ENCODE data around the gene LDB1.

Gene LDB1

GRCh38 chr10:102134416-102134815 lies 14.2 kb upstream of the LDB1 start:
- DNase-seq: no peak

DNA sequence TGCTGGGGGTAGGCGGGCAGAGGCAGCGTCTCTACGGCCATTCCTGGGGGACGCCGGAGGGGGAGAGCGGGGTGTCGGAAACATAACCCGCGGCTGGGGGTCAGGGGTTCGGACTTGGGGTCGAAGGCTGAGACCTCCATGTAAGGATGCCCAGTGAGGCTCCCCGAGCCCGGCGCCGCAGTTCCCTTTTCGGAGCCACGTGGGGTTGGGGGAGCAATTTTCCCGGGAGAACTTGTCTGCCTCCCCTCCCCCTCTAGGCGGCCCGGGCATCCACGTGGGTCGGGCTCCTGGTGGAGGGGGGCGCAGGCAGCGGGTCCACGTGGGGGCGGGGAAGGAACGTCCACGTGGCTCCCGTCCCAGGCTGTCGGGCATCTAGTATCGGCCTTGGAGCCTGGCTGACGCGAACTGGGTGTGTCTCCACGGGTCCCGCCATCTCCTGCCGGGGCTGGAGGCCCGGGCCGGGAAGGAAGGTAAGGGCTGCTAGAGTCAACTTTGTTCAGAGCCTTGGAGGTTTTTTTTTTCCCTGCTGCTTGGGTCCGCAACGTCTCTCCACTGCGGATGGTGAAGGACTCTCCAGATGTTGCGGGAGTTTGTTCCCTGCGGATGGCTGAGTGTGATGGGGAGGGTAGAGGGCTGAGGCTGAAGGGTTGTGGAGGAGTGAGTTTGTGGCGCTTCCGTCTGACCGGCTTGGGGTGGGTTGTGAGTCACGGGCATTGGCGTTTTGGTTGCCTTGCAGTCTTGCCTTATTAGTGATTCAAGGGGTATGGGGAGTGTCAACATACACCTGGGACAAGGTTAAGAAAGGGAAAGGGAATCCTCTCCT lies 13.4 kb upstream of the LDB1 start:
- peak; percentile 64 for DNase-seq

DNA sequence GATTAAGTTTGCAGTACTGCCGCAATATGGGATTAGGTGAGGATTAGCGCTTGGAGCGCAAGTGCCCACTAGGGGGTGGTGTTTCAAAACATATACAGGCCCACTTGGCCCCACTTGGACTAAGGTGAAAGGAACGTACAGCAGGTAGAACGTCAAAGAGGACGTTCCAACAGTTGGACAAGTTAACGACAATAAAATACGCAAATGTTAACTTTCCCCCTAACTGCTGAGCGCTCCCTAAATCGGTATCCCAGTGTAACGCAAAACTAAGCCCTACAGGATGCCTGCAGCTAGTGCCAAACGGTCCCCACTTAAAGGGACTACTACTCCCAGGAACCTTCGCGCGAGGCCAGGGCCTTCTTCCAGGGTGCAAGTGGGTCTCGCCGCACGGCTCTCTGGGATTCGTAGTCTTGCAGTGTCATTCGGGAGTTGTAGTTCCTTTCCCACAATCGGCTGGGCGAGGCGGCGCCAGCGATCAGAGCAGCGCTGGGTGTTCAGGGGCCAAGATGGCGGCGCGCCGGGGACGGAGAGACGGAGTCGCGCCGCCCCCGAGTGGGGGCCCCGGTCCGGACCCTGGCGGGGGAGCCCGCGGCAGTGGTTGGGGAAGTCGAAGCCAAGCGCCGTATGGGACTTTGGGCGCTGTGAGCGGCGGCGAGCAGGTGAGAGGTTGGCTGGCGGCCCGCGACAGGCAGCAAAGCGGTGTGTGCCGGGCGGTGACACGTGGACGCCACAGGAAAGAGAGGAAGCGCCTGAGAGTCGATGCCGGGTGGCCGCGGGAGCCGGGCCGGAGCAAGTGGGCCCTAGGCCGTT lies 12.6 kb upstream of the LDB1 start, which contains the start of gene PPRC1:
Gene PPRC1, plus strand, starts transcription at position 478 of the 810 bp plus-strand sequence. Its CDS starts 29 bp downstream, at position 507.
- DNase-seq: peak; percentile 92

DNA sequence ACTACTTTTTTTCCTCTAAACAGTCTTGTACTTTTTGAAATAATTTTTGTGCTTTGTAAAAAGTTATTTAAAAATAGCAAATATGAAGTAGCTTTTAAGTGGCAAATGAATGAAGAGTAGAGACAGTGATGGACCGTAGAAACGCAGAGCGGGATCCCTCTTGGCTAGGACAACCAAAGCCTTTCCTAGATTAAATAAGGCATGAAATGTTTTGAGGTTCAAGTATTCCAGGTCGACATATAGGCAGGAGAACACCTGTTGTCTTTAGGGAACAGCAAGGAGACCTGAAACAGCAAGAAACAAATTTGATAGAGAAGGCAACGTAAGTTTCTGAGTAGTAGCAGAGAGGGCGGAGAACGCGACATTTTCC lies 12.0 kb upstream of the LDB1 start:
- DNase-seq: no peak

- DNase-seq: no peak
Measured at GRCh38 chr10:102131286-102132170, 11.4 kb upstream of the LDB1 start.

DNA sequence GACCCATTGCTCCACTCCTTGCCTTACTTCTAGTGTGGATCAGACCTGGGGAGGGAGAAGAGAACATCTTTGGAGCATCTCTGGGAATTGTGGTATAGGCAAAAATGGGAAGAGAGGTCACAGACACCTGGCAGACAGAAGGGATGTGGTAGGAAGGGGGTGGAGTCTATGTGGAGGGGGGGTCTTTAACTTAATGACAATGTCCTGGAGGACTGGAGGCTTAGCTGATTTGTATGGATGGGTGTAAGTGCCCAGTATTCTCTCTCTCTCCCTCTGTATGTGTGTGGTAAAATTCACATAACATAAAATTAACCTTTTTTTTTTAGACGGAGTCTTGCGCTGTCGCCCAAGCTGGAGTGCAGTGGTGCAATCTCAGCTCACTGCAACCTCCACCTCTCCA lies 3.1 kb upstream of the LDB1 start:
- no peak for DNase-seq

DNA sequence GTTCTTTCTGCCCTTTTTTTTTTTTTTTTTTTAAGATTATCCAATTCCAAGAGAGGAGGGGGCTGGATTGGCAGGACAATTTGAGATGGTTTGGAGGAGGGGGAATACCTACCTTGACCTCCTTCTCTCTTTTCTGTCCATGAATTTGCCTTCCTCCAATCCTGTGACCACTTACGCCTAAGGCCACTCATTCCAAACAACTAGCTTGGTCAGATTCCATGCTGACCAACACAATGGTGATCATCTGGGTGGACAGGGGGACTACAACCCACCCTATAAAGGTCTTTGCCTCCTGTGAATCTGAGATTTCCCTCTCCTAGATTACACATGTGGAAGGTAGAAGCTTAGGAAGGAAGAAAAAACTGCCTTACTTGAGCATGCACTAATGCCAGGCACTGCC lies 2.3 kb upstream of the LDB1 start:
- no peak for DNase-seq

- no peak for DNase-seq
Measured at GRCh38 chr10:102121739-102122372, 1.7 kb upstream of the LDB1 start.

- no peak for DNase-seq
Measured at GRCh38 chr10:102120991-102121738, 997 bp upstream of the LDB1 start.

DNA sequence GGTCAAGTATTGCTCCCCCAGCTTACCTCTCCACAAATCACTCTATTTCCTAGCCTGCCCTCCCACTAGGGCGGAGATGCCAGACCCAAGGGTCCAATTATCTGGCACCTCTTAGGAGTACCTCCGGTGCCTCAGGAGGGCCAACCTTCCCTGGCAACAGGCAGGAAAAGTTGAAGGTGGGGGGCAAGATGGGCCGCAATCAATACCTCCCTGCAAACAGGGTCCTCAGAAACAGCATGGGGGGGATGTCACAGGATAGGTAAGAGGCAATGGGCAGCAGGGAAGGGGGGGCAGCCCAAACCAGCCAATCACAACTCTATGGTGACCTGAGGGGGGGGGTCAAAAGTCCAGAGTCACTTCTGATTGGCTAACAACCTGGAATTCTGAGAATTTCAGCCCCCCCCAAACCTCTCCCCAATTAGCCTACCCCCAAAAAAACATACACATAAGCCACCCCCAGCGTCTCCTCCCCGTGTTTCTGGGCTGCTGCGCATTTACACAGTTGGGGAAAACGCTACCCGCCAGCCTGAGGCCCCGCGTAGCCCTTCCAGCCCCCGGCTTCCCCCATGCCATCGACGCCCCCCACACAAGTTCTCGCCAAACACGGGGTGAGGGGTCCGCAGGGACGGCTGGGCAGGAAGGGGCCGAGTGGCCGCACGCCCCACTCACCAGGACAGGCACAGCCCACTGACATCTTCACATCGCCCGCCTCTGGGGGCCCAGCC lies 589 bp downstream of the LDB1 start:
- peak; percentile 44 for DNase-seq

DNA sequence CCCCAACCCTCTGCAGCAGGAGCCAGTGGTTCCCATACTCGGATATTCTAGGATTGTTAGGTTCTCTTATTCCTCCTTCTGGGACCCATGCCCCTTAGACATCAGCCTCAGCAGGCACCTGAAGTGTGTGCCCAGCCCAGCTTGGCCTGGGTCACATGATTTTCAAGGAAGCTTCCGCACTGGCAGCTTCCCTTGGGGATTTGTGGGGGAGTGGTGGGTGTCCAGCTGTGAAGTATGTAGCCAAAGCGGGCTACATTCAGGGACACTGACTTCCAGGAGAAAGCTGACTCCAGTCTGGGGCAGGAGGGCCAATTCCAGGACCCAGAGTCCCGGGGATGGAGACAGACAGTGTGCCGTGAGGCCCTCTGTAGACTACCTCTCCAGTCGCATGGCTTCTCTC lies 1.3 kb downstream of the LDB1 start:
- DNase-seq: no peak

GRCh38 chr10:102117391-102118159 lies 2.6 kb downstream of the LDB1 start:
- DNase-seq: peak; percentile 49

GRCh38 chr10:102116656-102117055 lies 3.5 kb downstream of the LDB1 start:
- no peak for DNase-seq

GRCh38 chr10:102115775-102116174 lies 4.4 kb downstream of the LDB1 start:
- DNase-seq: no peak

DNA sequence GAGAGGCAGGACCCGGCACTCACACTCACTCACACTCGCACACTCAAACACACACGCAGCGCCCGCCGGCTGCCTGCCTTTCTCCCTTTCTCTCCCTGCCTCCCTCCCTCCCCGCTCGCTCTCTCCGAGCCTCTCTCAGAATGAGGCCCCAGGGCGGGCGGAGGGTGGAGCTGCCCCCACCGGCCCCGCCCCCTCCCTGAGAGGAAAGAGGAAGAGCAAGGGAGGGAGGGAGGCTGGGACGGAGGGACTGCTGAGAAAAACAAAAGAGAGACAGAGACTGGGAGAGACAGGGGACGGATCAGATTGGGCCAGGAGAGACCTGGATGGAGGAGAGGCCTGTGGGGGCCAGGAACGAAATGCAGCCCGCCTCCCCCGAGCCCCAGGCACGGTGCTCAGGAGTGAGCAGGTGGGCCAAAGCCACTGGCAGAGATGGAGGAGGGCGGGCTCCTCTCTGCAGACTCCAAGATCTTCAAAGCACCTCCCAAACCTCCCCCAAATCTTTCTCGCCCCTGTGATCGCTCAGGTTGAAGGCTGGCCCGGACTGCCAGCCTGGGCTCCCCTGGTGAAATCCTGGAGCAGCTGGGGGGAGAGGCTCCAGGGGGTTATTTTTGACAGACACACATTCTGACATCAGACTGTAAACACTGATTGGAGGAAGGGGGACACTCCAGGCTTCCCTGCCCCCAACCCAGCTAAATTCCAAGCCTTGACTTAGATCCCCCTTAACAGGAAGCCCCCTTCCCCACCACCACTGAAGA lies 5.1 kb downstream of the LDB1 start:
- peak; percentile 77 for DNase-seq

- no peak for DNase-seq
Measured at GRCh38 chr10:102113956-102114857, 6.0 kb downstream of the LDB1 start.

DNA sequence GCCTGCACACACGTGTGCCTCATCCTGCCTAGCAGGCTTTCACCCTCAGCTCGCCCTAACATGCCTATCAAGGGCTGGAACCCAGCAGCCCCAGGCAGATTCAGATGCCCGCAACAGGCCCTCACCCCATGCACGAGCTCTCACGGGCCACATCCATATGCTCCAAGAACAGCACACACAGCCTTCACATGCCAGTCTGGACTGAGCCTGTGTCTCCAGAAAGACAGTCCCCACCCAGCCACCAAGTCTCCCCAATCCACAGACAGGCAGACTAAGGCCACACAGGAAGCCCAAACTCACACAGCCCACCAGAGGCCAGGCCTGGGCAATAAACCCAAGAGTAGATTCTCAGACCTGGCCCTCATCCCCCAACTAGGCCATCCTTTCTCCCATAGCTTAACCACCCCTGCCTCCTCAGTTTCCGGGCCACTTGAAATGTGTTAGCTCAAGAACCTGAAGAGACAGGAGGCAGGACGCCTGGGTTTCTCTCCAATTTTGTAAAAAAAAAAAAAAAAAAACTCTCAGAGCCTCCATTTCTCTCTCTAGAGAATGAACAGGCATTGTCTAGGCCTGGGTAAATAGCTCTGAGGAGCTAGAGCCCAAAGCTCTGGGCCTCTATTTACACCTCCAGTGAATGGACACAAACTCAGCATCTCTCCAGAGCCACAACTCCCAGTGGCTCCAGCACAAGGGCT lies 6.8 kb downstream of the LDB1 start:
- DNase-seq: no peak

All from activated CD4-positive, CD25-positive, alpha-beta regulatory T cell treated with anti-CD3 and anti-CD28 coated beads, Interleukin-2, amount 50 U/mL, for 72 hours (primary cell).